Esophagus squamous epithelium (tissue), 5 donors: ENCODE data around the gene MAML3. TPM values are rescaled to one million over a fixed set of nuclear protein-coding genes. Genes with fewer than 3 reads are reported as not detected.
A peak's percentile ranks its signal among the peaks of the same experiment; 100 is the strongest.

Experiments used
- DNase-seq: peaks from one replicate; lab custom pipeline; 2025; lab: John Stamatoyannopoulos, UW
- H3K27ac ChIP-seq, 4 donors: fragments of 200-600 bp; sonication (generic); one replicate each; pipeline ENCODE4 v1.5.1; 2016 to 2019; ENCODE audit warnings: mild to moderate bottlenecking in 1 of 4
- H3K27me3 ChIP-seq, 4 donors: fragments of 200-600 bp; sonication (generic); 1 replicate in 3 of 4; 2 replicates in 1 of 4; pipeline versions ENCODE4 v1.5.1 to v1.6.0; 2017 to 2021; ENCODE audit warnings: antibody characterized with exemption in 1 of 4
- H3K36me3 ChIP-seq, 3 donors: fragments of 200-600 bp; sonication (generic); one replicate each; pipeline ENCODE4 v1.5.1; 2016 to 2019
- H3K4me1 ChIP-seq, 3 donors: fragments of 200-600 bp; sonication (generic); one replicate each; pipeline ENCODE4 v1.5.1; 2017 to 2019
- H3K4me3 ChIP-seq, 4 donors: fragments of 200-600 bp; sonication (generic); 1 replicate in 3 of 4; 2 replicates in 1 of 4; pipeline ENCODE4 v1.5.1; 2016 to 2019; ENCODE audit warnings: mild to moderate bottlenecking in 2 of 4, moderate library complexity in 1 of 4
- H3K9me3 ChIP-seq, 3 donors: fragments of 200-600 bp; sonication (generic); one replicate each; pipeline ENCODE4 v1.5.1; 2016 to 2019
- POLR2A ChIP-seq, 4 donors: fragments of 450-650 bp; IDR thresholded peaks; one replicate each; pipeline ENCODE4 v1.6.1; 2017; ENCODE audit warnings: antibody characterized with exemption in 4 of 4, mild to moderate bottlenecking in 4 of 4, moderate library complexity in 3 of 4
- WGBS, 2 donors: methylation state at CpG; one replicate each; pipeline ENCODE4 v1.1.5; 2018; 5-methylcytosine and 5-hydroxymethylcytosine counted together
- intact Hi-C: fragments of 100-400 bp; cut with DNase I; formaldehyde crosslinking; loops from one replicate; pipeline ENCODE4 v1.15.0; 2022
- total RNA-seq, 4 donors: library from RNA; depleted of rRNA; stranded (reverse); fragments of >200 nt; gene quantifications; one replicate each; pipeline ENCODE4 v1.1.0, GENCODE V29; 2016
- TF ChIP-seq, protein P1 (sequence below), 6 experiments: fragments of 450-650 bp in 4 of 6; fragments of 200-600 bp in 2 of 6; sonication (generic) in 2 of 6; IDR thresholded peaks; one replicate each; pipeline ENCODE4 v1.5.1; 2016 to 2019; ENCODE audit warnings: antibody characterized with exemption in 6 of 6, mild to moderate bottlenecking in 4 of 6, moderate library complexity in 4 of 6
- donor health status: DM: yes; HTN: yes; CAD: no.

MAML3 gene
- total RNA-seq, 4 donors from 2014 or later = 6.9 to 14.2 (median 8.9) TPM

GRCh38 chr4:139986689-139987501 lies 167.1 kb downstream of the MAML3 start:
- DNase-seq = no peak
- H3K4me3 ChIP-seq = no peak overlapping the region
- H3K27me3 ChIP-seq = no peaks in the 10 kb centered on the region
- WGBS, 2 donors = 72 to 76% methylated on average over 13 of the region's 13 CpGs
- no peak for TF ChIP-seq POLR2A (IDR thresholded peaks at IDR 0.05)
- TF ChIP-seq, protein P1, sequence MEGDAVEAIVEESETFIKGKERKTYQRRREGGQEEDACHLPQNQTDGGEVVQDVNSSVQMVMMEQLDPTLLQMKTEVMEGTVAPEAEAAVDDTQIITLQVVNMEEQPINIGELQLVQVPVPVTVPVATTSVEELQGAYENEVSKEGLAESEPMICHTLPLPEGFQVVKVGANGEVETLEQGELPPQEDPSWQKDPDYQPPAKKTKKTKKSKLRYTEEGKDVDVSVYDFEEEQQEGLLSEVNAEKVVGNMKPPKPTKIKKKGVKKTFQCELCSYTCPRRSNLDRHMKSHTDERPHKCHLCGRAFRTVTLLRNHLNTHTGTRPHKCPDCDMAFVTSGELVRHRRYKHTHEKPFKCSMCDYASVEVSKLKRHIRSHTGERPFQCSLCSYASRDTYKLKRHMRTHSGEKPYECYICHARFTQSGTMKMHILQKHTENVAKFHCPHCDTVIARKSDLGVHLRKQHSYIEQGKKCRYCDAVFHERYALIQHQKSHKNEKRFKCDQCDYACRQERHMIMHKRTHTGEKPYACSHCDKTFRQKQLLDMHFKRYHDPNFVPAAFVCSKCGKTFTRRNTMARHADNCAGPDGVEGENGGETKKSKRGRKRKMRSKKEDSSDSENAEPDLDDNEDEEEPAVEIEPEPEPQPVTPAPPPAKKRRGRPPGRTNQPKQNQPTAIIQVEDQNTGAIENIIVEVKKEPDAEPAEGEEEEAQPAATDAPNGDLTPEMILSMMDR (IDR thresholded peaks at IDR 0.05) = no peak
- H3K9me3 ChIP-seq = no peaks in the 10 kb centered on the region
- H3K36me3 ChIP-seq = no peaks in the 10 kb centered on the region
- peak overlapping the region in 3 of 4 donors; percentile 57 to 68 (median 60) for H3K27ac ChIP-seq
- intact Hi-C loops = no loop called here
- peaks cover 4 to 47% (median 14%) of the 10 kb centered on the region in 3 donors for H3K4me1 ChIP-seq

DNA sequence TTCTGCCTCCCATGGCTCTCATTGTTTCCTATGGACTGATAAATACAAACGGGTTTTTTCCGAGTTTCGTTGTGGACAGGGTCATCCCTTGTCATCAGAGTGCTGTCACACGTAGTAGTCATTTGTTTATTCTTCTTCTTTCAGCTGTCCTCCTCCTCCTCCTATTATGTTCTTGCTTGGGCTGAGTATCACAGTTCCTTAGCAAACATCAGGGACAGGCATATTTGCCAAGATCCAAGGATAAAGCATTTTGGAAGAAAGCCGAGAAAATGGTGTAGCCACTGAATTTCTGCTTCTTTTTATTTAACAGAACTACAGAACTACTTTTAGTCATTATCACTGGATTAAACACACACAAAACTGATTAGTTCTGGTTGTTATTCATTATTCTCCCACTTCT lies 167.9 kb downstream of the MAML3 start:
- intact Hi-C loops = no loop called here
- DNase-seq = no peak
- WGBS, 2 donors = 65 to 77% methylated on average over 5 of the region's 5 CpGs
- Histone ChIP-seq H3K27me3 (no peaks in the 10 kb centered on the region), H3K4me1 (peaks cover 4 to 47% (median 14%) of the 10 kb centered on the region in 3 donors), H3K36me3 (no peaks in the 10 kb centered on the region), H3K27ac (peak overlapping the region in 3 of 4 donors; percentile 57 to 68 (median 60)), H3K9me3 (no peaks in the 10 kb centered on the region), H3K4me3 (no peak overlapping the region)
- TF ChIP-seq, protein P1 (IDR thresholded peaks at IDR 0.05) = no peak
- no peak for TF ChIP-seq POLR2A (IDR thresholded peaks at IDR 0.05)

DNA sequence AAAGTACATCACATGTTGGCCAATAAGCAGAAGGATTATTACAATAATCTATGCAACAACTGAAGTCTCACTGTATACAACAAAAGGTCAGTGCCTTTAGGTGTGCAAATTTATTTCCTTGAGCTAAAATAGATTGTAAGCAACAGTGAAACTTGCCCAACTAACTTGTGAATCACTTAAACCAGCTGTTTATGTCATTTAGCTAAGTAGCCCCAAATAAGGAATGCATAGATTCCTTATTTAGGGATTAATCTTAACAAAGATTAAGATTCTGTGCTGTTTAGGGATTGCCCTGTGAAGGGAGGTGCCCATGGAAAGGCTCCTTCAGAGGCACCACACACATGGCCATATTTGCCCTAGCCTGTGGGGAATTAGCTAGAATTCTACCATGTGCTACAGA lies 168.6 kb downstream of the MAML3 start:
- Histone ChIP-seq H3K4me1 (peaks cover 4 to 47% (median 14%) of the 10 kb centered on the region in 3 donors), H3K27me3 (no peaks in the 10 kb centered on the region), H3K4me3 (no peak overlapping the region), H3K36me3 (no peaks in the 10 kb centered on the region), H3K9me3 (no peaks in the 10 kb centered on the region), H3K27ac (peak overlapping the region in 2 of 4 donors; percentile 57 to 60)
- DNase-seq = no peak
- no peak for TF ChIP-seq POLR2A (IDR thresholded peaks at IDR 0.05)
- TF ChIP-seq, protein P1 (IDR thresholded peaks at IDR 0.05) = no peak
- intact Hi-C loops = no loop called here

DNA sequence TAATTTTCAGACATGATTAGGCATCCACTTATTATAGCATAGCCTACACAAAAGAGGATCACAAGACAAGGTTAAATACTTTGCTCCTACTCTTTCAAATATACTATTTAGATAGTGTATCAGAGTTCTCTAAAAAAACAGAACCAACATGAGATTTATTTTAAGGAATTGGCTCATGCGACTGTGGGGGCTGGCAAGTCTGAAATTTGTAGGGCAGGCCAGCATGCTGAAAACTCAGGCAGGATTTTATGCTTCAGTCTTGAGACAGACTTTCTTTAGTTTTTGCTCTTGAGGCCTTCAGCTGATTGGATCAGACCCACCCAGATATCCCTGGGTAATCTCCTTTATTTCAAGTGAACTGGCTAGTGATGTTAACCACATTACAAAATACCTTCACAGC lies 169.5 kb downstream of the MAML3 start:
- Histone ChIP-seq H3K27ac (peak overlapping the region in 1 of 4 donors; percentile 60), H3K4me1 (peaks cover 4 to 43% (median 11%) of the 10 kb centered on the region in 3 donors), H3K36me3 (no peaks in the 10 kb centered on the region), H3K27me3 (no peaks in the 10 kb centered on the region), H3K9me3 (no peaks in the 10 kb centered on the region), H3K4me3 (no peak overlapping the region)
- intact Hi-C loops = no loop called here
- 82% methylated on average over 1 of the region's 1 CpG for WGBS, 2 donors
- no peak for DNase-seq
- TF ChIP-seq, protein P1 (IDR thresholded peaks at IDR 0.05) = no peak
- no peak for TF ChIP-seq POLR2A (IDR thresholded peaks at IDR 0.05)

DNA sequence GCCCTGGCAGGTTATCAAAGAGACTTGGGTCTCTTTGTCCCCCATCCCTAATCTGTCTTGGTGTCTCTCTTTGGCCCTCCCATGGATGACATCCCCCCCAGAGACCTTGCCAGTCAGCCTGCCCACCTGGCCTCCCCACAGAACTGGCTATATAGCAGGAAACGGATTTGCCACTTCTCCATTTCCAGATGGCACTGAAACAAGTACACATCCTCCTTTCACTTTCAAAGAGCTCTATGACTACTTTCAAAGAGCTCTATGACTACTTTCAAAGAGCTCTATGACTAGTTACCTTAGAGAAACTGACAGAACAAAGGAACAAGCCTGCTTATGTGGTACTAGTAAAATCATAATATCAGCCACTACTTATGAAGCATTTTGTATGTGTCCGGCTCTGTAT lies 175.3 kb downstream of the MAML3 start:
- H3K9me3 ChIP-seq = no peaks in the 10 kb centered on the region
- DNase-seq = no peak
- no peaks in the 10 kb centered on the region for H3K27me3 ChIP-seq
- intact Hi-C loops = no loop called here
- no peaks in the 10 kb centered on the region for H3K36me3 ChIP-seq
- WGBS, 2 donors = 71 to 88% methylated on average over 2 of the region's 2 CpGs
- no peak overlapping the region for H3K4me3 ChIP-seq
- no peak for TF ChIP-seq POLR2A (IDR thresholded peaks at IDR 0.05)
- TF ChIP-seq, protein P1 (IDR thresholded peaks at IDR 0.05) = no peak
- peak overlapping the region in 2 of 4 donors; percentile 4 to 22 for H3K27ac ChIP-seq
- H3K4me1 ChIP-seq = peaks cover 0 to 41% (median 22%) of the 10 kb centered on the region in 3 donors
